ENCODE measurements around the gene ADCY4.

DNA sequence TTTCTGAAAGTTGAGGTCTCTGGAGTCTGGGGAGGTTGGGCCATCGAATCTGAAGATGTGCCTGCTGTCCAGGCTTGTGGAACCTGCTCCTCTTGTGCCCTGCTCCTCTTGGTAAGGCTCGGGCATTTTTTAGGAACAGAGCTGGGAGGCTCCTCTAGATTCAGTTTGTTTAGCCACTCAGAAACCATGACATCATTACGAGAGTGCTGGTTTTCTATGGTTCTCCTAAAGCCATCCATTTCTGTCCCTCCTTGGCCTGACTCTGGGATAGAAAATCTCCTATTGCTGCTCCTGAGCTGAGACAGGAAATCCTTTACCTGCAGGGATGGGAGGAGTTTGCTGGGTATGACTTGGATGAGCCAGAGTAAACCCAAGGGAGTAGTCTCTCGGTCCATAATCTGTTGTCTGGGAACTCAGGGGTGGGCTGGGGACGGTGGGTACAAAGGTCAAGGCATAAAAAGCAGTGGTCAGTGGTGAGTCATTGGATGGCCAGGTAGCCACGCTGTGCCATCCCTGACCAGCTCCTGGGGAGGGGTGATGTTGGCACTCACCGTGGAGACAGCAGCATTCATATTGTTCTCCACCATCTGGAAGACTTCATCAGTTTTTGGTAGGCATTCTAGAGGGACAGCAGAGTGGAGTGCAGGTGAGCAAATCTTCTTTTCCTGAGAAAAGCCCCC lies 2.4 kb upstream of the ADCY4 start:
- TF ChIP-seq, protein P1, sequence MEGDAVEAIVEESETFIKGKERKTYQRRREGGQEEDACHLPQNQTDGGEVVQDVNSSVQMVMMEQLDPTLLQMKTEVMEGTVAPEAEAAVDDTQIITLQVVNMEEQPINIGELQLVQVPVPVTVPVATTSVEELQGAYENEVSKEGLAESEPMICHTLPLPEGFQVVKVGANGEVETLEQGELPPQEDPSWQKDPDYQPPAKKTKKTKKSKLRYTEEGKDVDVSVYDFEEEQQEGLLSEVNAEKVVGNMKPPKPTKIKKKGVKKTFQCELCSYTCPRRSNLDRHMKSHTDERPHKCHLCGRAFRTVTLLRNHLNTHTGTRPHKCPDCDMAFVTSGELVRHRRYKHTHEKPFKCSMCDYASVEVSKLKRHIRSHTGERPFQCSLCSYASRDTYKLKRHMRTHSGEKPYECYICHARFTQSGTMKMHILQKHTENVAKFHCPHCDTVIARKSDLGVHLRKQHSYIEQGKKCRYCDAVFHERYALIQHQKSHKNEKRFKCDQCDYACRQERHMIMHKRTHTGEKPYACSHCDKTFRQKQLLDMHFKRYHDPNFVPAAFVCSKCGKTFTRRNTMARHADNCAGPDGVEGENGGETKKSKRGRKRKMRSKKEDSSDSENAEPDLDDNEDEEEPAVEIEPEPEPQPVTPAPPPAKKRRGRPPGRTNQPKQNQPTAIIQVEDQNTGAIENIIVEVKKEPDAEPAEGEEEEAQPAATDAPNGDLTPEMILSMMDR (conservative IDR thresholded peaks at IDR 0.05), result no peak
- no peak for TF ChIP-seq ZFX (IDR thresholded peaks at IDR 0.05)
